Measurements from ENCODE around the gene INTU.

Gene INTU

GRCh38 chr4:127709456-127709855 is 76.7 kb downstream of the INTU start (continued):
- TF ChIP-seq ZNF704 (tag by site-specific recombination; IDR thresholded peaks at IDR 0.05) (no peak), ZBTB26 (tag by site-specific recombination; optimal IDR thresholded peaks at IDR 0.05) (no peak), TRIM28 (IDR thresholded peaks at IDR 0.05; ENCODE audit: borderline replicate concordance, low read length) (no peak), ZNF133 (tag by site-specific recombination; IDR thresholded peaks at IDR 0.05) (no peak)

- TF ChIP-seq ZNF146 (tag by site-specific recombination; IDR thresholded peaks at IDR 0.05), result no peak
- no peak for TF ChIP-seq ZNF624 (tag by site-specific recombination; IDR thresholded peaks at IDR 0.05)
- TF ChIP-seq SP7 (tag by site-specific recombination; IDR thresholded peaks at IDR 0.05), result no peak
- no peak for TF ChIP-seq ZBTB6 (tag by site-specific recombination; IDR thresholded peaks at IDR 0.05)
- no peak for TF ChIP-seq KLF17 (tag by site-specific recombination; IDR thresholded peaks at IDR 0.05)
- no peak for TF ChIP-seq ZBTB49 (tag by site-specific recombination; IDR thresholded peaks at IDR 0.05; ENCODE audit: low read depth)
- TF ChIP-seq OSR2 (tag by site-specific recombination; IDR thresholded peaks at IDR 0.05), result no peak
- TF ChIP-seq IKZF3 (tag by site-specific recombination; IDR thresholded peaks at IDR 0.05), result no peak
- TF ChIP-seq KLF7 (tag by site-specific recombination; IDR thresholded peaks at IDR 0.05; ENCODE audit: borderline replicate concordance), result no peak
- TF ChIP-seq ZNF621 (tag by site-specific recombination; IDR thresholded peaks at IDR 0.05), result no peak
- no peak for TF ChIP-seq CTCF (tag by site-specific recombination; IDR thresholded peaks at IDR 0.05)
- no peak for TF ChIP-seq ZNF561 (tag by site-specific recombination; IDR thresholded peaks at IDR 0.05; ENCODE audit: borderline replicate concordance)
- TF ChIP-seq KLF8 (tag by site-specific recombination; IDR thresholded peaks at IDR 0.05), result no peak
- TF ChIP-seq MEIS1 (CRISPR knock-in tag; IDR thresholded peaks at IDR 0.05; ENCODE audit: borderline replicate concordance), result no peak
- Histone ChIP-seq H3K36me3 (ENCODE audit: control insufficient read depth in 2 of 2, insufficient read depth in 1 of 2, low read length in 2 of 2) (no peaks in the 10 kb centered on the region), H3K9me3 (ENCODE audit: control insufficient read depth, insufficient read depth, low read depth, low read length) (no peaks in the 10 kb centered on the region), H3K4me1 (ENCODE audit: control insufficient read depth, insufficient read depth, low read length) (no peaks in the 10 kb centered on the region), H3K27ac (ENCODE audit: extremely low read depth, low read depth, low read length) (no peak within 1 kb of the TSS), H3K4me3 (ENCODE audit: low read depth, low read length) (no peak within 1 kb of the TSS)
- ChIA-PET POLR2A (no interaction called here), CTCF (no interaction called here)
These were observed 97.6 kb downstream of the INTU start, which contains the start of gene SLC25A31 for GRCh38 chr4:127730142-127730913. Gene SLC25A31, plus strand, starts transcription at chr4:127730400. Its CDS starts 146 bp downstream, at chr4:127730546.

All from HEK293 (cell line).